ENCODE measurements around the gene ARRDC2.
"Not testable (repeated sequence)": the region's sequence is repeated elsewhere in the genome, so short reads cannot be mapped to it uniquely, and the experiment has no call there.

ARRDC2 gene

DNA sequence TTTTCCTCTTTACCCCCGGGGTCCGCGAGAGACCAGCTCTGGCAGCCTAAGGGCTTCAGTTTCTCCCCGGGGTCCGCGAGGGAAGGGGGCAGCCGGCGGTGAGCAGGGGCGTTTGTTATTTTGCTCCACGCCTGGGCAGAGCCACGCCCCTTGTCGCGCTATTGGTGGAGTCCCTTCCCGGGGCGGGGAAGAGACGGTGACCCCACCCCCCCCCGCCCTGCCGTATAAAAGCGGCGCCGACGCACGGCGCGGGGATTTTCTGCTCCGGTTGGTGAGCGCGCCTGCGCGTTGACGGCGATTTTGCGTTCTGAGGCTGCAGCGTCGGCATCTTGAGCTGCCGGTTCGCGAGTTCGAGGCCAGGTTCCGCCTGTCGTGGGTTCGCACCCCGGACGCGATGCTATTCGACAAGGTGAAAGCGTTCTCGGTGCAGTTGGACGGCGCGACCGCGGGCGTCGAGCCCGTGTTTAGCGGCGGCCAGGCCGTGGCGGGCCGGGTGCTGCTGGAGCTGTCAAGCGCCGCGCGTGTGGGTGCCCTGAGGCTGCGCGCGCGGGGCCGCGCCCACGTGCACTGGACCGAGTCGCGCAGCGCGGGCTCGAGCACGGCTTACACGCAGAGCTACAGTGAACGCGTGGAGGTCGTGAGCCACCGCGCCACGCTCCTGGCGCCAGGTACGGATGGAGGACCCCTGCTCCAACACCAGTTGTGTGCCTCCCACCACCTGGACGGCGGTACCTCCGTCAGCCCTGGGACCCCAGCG is at the start of gene ARRDC2:
Gene ARRDC2, plus strand, starts transcription at position 254 of the 757 bp plus-strand sequence. Its CDS starts 141 bp downstream, at position 395.
- peak; percentile 52 to 94 (median 87) for DNase-seq

DNA sequence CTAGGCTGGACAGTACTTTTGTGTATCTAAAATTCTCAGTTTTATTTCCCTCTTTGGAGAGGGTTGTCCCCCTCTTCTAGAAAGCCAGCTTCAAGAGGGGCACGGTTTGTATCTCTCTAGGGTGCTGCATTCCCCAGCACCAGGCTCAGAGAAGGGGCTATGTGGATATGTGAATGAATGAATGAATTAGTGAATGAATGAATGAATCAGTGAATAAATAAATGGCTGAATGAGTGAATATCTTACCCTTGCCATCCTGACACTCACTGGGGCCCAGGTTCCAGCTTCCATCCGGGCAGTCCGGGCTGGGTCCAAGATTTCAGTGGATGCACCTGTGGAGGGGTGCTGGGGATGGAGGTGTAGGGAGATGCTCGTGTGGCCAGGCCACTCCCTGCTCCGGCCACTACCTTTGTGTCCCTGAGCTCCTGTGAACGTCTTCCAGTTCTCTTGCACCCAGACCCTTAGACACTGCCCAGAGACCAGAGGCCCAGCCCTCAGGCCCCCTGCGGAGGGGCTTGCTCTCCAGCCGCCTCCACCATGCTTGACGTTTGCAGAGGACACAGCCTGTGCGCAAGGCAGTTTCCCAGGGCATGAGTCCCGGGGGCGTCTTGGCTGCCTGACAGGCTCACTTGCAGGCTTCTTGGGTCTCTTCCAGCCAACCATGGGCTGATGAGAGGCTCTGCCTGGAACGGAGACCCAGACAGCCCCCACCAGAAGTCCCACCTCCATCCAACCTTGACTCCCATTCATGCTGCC is 43.9 kb upstream of the ARRDC2 start:
- no peak for DNase-seq

- DNase-seq = no peak
These were observed 42.4 kb upstream of the ARRDC2 start for GRCh38 chr19:17965370-17966128.

GRCh38 chr19:17966129-17966483 is 41.9 kb upstream of the ARRDC2 start:
- DNase-seq = no peak

GRCh38 chr19:17966550-17967256 is 41.3 kb upstream of the ARRDC2 start, which contains the start of gene KCNN1:
Gene KCNN1, plus strand, starts transcription at chr19:17967107. Its CDS starts 6,782 bp downstream, at chr19:17973889.
- DNase-seq = peak in 1 of 14 donors; percentile 19

- DNase-seq = no peak
These were observed 40.5 kb upstream of the ARRDC2 start for GRCh38 chr19:17967257-17968051.

GRCh38 chr19:17968362-17968761 is 39.6 kb upstream of the ARRDC2 start:
- no peak for DNase-seq

DNA sequence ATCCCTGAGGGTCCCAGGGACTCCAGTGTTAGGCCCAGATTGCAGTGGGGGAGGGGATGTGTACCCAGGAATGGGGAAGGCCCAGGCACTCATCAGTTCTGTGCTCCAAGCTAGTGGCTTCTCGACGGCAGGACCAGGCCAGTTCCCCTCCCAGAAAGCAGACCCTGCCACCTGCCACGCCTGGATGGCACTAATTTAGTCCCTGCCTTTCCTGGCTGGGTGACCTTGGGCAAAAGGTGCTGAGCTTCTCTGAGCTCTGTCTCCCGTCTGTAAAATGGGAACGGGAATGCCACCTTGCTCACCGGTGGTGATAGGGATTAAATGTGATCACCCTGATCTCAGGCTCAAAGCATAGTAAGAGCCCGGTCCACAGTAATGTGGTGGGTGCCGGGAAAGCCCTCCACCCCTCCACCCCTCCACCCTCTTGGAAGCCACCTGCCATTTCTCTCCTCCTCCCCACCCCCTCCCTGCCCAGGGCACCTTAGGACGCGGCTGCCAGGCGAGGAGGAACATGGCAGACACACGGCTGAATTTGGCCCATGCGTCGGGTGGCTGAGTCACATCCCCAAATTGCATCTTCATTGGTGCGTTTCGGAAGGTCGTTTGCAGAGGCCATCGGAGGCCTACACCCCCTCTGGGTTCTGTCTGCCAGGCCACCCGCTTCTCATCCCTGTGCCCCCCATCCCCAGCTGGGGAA is 38.7 kb upstream of the ARRDC2 start:
- no peak for DNase-seq

DNA sequence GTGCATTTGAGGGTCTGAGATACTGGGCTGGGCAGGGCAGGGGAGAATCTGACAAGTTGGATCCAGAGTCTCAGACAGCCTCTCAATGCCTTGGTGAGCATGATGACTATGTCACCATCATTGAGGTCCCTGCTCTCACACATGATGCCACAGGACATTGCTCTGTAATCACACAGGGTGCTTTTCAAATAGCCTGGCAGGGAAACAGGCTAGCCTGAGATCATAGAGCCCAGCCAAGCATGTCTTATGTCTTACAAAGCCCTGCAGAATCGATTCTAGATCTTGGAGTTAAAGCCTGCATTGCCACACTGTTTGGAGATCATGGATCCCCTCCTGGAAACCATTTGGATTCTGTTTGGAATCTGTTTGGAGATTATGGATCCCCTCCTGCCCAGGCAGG is 35.7 kb upstream of the ARRDC2 start:
- no peak for DNase-seq

DNA sequence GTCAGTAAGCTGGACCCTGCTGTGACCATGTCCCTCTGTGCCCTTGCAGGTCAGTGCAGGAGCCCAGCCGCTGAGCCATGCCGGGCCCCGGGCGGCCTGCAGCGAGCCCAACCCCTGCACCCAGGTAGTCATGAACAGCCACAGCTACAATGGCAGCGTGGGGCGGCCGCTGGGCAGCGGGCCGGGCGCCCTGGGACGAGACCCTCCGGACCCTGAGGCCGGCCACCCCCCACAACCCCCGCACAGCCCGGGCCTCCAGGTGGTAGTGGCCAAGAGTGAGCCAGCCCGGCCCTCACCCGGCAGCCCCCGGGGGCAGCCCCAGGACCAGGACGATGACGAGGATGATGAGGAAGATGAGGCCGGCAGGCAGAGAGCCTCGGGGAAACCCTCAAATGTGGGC is 34.2 kb upstream of the ARRDC2 start:
- no peak for DNase-seq

DNA sequence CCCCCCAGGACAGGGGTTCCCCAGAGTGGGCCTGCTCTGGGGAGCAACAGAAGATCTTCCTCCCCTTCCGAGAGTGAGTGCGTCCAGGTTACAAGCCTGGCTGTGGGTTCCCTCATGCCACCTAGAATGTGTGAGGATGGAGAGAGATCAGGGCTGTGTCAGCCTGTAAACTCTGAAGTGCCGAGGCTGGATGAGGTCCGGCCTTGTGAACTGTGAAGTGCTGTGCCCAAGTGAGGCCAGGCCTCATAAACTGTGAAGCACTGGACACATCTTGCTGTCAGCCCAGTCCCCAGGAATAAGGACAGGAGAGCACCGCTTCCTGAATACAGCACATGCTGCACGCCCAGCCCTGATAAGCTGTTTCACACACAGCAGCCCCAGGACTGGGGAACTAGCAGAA is 33.4 kb upstream of the ARRDC2 start:
- no peak for DNase-seq

- DNase-seq = no peak
These were observed 32.9 kb upstream of the ARRDC2 start for GRCh38 chr19:17975032-17975431.

DNA sequence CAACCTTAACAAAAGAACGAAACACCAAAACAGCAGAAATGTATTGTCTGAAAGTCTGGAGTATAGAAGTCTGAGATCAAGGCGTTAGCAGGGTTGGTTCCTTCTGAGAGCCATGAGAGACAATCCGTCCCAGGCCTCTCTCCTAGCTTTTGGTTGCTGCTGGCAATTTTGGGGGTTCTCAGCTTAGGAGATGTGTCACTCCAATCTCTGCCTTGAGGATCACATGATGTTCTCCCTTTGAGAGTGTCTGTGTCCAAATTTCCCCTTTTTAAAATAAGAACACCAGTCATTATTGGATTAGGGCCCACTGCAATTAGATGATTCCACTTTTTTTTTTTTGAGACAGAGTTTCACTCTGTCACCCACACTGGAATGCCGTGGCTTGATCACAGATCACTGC is 30.9 kb upstream of the ARRDC2 start:
- DNase-seq = no peak

- no peak for DNase-seq
These were observed 30.5 kb upstream of the ARRDC2 start for GRCh38 chr19:17977488-17977887.

DNA sequence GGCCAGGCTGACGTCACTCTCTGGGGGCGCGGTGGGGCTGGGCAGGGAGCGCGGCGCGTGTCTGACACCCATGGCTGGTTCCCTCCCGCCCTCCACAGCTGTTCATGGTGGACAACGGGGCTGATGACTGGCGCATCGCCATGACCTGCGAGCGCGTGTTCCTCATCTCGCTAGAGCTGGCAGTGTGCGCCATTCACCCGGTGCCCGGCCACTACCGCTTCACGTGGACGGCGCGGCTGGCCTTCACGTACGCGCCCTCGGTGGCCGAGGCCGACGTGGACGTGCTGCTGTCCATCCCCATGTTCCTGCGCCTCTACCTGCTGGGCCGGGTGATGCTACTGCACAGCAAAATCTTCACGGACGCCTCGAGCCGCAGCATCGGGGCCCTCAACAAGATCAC is 26.4 kb upstream of the ARRDC2 start:
- no peak for DNase-seq

DNA sequence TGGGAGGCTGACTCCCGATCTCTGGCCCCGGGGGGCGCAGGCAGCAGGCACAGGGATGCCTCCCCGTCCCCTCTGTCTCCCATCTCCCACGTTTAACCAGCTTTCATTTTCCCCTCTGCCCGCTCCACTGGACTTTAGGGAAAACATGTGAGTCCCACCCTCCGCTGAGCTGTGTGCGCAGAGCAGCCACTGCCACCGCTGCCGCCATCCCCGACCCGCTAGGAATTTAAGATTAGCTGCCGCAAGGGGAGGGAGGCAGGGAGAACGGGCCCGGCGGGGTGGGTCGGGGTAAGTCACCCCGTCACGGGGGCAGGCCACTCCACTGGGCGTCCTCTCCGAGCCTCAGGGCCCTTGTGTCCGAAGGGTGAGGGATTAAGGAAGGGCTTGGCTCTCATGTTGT is 25.5 kb upstream of the ARRDC2 start:
- DNase-seq = no peak

- DNase-seq = no peak
These were observed 22.7 kb upstream of the ARRDC2 start for GRCh38 chr19:17985037-17985818.

DNA sequence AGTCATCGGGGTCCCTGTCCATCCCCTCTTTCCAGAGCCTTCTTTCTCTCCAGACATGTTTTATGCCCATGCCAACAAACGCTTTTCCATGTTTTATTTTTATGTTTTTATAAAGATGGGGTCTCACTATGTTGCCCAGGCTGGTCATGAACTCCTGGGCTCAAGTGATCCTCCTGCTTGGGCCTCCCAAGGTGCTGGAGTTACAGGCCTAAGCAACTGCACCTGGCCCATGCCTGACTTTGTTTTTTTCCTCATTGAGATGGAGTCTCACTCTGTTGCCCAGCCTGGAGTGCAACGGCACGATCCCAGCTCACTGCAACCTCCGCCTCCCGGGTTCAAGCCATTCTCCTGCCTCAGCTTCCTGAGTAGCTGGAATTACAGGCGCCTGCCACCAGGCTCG is 21.4 kb upstream of the ARRDC2 start:
- DNase-seq = not testable (repeated sequence)

GRCh38 chr19:17988161-17988560 is 19.8 kb upstream of the ARRDC2 start:
- DNase-seq = no peak

GRCh38 chr19:17989425-17990094 is 18.4 kb upstream of the ARRDC2 start:
- DNase-seq = no peak

All from C1 segment of cervical spinal cord (tissue), 14 donors.